ENCODE data around the gene CBS. TPM values are rescaled to one million over a fixed set of nuclear protein-coding genes. Genes with fewer than 3 reads are reported as not detected.
"Not testable (repeated sequence)": the region's sequence is repeated elsewhere in the genome, so short reads cannot be mapped to it uniquely, and the experiment has no call there.

The CBS gene
- total RNA-seq, 1 donor from 2014 or later, result 29.5 TPM

DNA sequence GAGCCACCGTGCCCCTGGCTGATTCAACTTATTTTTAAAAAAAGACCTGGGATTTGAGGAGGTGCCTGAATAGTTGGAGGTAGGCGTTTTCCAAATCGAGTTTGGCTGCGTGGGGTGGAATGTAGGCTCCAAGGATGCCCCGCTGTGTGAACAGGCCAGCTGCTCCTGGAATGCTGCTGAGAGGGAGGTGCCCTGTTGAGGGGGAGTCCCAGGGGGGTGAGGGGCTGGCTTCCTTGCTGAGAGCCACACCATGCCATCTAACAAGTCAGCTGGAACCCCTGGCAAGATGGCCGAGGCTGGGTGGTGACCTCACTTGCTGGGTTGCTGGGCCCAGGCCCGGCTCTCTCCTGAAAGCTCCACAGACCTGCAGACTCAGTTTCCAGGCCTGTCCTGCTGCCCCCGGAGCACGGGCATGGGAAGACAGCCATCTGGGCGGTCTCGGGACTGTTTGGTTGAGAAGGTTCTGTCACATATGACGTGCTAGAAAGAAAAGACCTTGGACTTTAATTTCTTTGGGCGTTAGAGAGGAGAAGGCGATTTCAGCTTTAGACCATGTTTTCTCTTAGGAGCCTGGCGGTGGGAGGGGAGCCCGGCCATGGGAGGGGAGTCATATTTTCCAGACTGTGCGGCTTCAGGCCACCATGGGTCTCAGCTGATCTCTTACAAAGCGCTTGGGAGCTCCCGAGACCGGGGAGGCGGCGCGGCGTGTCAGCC is 7.1 kb upstream of the CBS start:
- H3K36me3 ChIP-seq; H3K9me3 ChIP-seq; H3K27ac ChIP-seq; H3K27me3 ChIP-seq; intact Hi-C loops (cut with DNase I); H3K4me1 ChIP-seq; H3K4me3 ChIP-seq; DNase-seq (ENCODE audit: low spot score in 2 of 2): not testable (repeated sequence)

DNA sequence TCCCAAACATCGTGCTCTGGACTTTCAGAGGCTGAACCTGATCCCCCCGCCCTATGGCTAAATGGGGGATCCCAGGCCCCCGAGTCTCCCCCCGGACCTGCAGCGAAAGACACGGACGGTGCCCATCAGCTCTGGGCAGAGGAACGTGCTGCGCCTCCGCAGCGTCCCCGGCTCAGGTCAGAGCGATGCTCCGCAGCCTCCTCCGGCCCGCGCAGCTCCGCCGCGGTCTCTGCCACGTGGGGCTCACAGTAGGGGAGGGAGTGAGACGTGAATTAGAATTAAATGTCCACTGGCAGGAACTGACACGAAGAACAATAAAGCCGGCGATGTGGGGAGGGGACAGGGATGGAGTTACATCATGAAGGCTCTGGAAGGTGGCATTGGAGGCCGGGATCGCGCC is 1.0 kb upstream of the CBS start:
- H3K36me3 ChIP-seq; H3K27ac ChIP-seq; DNase-seq (ENCODE audit: low spot score in 2 of 2); H3K9me3 ChIP-seq; intact Hi-C loops (cut with DNase I); H3K27me3 ChIP-seq; H3K4me3 ChIP-seq; H3K4me1 ChIP-seq: not testable (repeated sequence)

DNA sequence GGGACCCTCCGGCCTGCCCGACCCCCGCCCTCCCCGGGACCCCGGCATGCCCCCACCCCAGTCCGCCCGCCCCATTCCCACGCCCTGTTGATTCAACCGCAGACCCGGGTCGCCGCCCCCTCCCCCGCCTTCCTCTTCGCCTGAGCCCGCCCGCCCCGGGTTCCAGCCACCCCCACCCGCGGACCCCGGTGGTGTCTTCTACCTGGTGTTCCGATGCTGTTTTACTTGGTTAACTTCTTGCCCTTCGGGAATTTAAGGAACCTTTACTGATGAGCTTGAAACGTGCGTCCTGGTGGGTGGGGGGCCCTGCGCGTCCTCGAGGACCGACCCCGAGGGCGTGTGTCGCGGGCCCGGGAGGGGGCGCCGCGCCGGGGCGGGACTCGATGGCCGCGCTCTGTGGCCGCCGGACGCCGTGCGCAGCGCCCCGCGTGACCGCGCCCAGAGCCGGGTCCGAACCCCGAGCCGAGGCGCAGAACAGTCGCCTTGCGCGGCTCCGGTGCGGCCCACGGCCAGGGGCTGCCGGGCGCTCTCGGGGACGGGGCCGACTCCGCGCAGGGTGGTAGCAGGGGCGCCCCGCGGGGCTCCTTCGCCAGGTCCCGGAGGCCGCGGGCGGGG is 495 bp upstream of the CBS start:
- H3K9me3 ChIP-seq; H3K27ac ChIP-seq; H3K4me1 ChIP-seq; DNase-seq (ENCODE audit: low spot score in 2 of 2); H3K27me3 ChIP-seq; H3K4me3 ChIP-seq; H3K36me3 ChIP-seq; intact Hi-C loops (cut with DNase I): not testable (repeated sequence)

DNA sequence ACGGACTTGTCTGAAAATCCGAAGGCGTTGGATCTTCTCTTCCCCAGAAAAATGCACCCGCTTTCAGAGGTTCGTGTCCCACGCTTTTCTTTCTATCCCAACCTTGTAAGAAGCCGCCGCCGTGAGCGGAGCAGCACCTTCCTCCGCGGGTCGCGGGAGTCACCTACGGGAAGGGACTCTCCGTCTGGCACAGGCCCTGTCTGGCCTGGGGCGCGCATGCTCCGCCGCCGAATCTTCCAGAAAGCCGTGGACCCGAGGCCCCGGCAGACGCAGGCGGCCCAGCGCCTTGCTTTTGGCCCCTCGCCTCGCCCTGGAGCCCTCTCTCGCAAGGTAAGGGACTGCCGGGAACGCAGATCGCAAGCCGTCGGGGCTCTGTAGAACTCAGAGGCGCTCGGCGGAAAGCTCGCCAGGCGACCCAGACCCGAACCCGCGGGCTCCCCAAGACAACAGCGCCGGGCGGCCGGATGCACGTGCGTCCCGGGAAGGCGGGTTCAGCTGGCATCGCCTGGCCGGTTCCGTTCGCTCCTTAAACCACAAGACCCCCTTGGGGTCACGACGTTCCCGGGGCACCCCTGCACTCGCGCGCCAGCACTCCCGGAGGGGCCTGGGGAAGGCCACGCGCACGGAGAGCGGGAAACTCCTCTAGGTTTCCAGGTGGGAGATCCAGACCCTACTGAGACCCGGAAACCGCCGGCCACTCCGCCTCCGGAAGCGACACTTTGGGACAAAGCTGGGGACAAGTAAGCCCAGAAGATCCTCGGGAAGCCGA is 1.1 kb downstream of the CBS start:
- H3K27ac ChIP-seq; H3K36me3 ChIP-seq; H3K27me3 ChIP-seq; intact Hi-C loops (cut with DNase I); DNase-seq (ENCODE audit: low spot score in 2 of 2); H3K4me3 ChIP-seq; H3K9me3 ChIP-seq; H3K4me1 ChIP-seq: not testable (repeated sequence)

DNA sequence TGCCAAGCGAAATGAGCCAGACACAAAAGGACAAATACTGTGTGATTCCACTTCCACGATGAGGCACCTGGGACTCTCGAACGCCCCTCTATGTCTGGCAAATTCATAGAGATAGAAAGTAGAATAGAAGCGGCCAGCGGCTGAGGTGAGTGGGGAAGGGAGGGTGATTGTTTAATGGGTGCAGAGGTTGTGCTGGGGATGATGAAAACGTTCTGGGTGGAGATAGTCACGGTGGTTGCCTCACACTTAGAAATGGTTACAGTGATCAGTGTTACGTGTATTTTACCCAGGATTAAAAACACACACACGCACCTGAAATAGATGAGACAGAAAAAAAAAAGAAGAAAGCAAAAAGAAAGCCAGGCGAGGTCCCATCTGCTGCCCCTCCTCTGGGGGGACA is 2.9 kb downstream of the CBS start:
- H3K4me1 ChIP-seq; H3K9me3 ChIP-seq; H3K36me3 ChIP-seq; H3K27me3 ChIP-seq; DNase-seq (ENCODE audit: low spot score in 2 of 2); intact Hi-C loops (cut with DNase I); H3K27ac ChIP-seq; H3K4me3 ChIP-seq: not testable (repeated sequence)

DNA sequence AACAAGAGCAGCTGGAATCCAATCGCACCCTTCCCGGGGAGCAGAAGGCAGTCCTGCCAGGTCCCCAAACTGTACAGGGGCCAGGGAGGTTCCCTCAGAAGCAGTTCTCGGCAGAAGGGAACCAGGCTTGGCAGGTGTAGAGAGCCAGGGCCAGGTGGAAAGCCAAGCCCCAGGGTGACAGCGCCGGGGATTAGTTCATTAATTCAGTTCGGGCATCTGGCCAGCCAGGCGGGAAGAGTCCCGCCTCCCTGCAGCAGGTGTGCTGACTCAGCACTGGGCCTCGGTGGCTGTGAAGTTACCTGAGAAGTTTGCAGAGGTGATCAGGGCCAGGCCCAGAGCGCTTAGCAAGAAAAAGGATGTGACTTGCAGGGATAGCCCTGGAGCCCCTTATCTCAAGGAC is 6.0 kb downstream of the CBS start:
- H3K27ac ChIP-seq; intact Hi-C loops (cut with DNase I); H3K9me3 ChIP-seq; DNase-seq (ENCODE audit: low spot score in 2 of 2); H3K27me3 ChIP-seq; H3K36me3 ChIP-seq; H3K4me3 ChIP-seq; H3K4me1 ChIP-seq: not testable (repeated sequence)

DNA sequence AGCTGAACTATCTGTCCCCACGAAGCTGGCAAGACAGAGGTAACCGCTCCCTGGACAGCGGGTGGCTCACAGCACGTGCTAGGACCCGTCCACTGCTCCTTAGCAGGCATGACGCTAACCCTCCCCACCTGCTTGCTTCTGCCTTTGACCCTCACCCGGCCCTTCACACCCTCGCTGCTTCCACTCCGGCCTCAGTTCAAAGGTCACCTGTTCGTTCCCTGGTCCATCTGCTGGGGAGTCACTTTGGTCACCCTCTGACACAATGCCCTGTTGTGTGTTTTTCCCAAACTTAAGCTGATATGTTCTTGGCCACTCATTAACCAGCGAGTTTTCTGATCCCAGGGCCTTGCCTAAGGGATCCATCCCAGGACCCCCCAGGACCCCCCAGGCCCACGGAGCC is 7.6 kb downstream of the CBS start:
- H3K4me3 ChIP-seq; H3K4me1 ChIP-seq; intact Hi-C loops (cut with DNase I); H3K27ac ChIP-seq; H3K36me3 ChIP-seq; H3K9me3 ChIP-seq; H3K27me3 ChIP-seq; DNase-seq (ENCODE audit: low spot score in 2 of 2): not testable (repeated sequence)

DNA sequence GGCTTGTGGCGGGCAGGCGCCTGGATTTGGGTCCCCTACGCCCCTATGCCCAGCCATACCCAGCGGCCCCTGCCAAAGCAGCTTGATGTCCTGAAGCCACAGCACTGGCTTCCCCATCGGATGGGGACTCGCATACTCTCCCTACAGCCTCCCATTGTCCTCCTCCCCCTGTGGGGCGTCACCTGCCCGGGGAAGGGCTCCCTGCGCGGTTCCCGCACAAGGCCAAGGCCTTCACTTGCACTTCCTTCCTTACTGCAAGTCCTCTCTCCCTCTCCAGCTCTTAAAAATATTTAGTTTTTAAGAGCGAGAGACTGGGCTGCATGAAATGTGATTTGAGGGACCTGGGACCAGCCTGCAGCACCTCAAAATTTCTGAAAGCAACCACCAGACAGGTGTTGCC is 8.9 kb downstream of the CBS start:
- H3K36me3 ChIP-seq; DNase-seq (ENCODE audit: low spot score in 2 of 2); H3K27ac ChIP-seq; H3K9me3 ChIP-seq; intact Hi-C loops (cut with DNase I); H3K4me3 ChIP-seq; H3K27me3 ChIP-seq; H3K4me1 ChIP-seq: not testable (repeated sequence)

DNA sequence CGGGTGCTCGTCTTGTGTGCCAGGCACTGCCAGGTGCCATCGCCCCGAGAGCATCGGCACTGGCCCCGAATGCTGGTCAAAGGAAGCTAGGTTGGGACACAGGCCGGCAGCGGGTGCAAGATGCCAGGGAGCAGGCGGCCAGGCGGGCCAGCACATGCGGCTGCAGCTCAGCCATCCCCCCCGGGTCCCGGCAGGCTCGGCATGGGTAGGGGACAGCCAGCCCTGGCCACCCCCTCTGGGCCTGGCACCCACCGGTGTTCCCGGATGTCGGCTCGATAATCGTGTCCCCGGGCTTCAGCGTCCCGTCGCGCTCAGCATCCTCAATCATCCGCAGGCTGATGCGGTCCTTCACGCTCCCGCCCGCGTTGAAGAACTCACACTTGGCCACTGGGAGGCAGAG is 9.6 kb downstream of the CBS start:
- H3K4me3 ChIP-seq; H3K27me3 ChIP-seq; H3K4me1 ChIP-seq; DNase-seq (ENCODE audit: low spot score in 2 of 2); H3K36me3 ChIP-seq; H3K9me3 ChIP-seq; H3K27ac ChIP-seq; intact Hi-C loops (cut with DNase I): not testable (repeated sequence)

DNA sequence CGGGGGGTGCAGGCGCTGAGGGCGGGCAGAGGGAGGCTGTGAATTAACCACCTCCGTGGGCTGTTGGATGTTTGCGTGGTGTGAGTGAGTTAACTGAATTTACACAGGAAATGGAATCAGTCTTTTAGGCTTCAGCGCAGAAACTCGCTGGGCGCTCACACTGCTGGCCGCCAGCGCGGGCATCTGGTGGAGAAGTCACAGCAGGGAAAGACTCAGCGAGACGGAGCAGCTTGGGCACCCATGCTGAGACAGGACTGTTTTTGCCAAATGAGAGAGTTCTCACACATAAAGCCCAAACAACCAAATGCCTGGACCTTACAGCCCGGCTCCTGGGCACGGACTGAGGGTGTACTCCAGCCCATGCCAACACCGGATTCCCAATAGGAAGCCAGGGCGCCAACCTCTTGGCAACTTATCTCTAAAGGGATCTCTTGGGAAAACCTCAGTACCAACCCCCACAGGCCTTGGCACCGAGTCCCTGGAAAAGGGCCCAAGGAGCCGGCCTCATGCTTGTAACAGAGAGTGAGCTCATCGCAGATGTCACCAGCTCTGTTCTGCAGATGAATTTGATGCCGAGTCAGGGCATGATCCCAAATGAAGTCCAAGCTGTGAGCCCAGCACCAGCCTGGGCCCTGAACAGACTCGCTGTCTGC is 11.2 kb downstream of the CBS start:
- DNase-seq (ENCODE audit: low spot score in 2 of 2); intact Hi-C loops (cut with DNase I); H3K27ac ChIP-seq; H3K4me3 ChIP-seq; H3K27me3 ChIP-seq; H3K4me1 ChIP-seq; H3K36me3 ChIP-seq; H3K9me3 ChIP-seq: not testable (repeated sequence)

DNA sequence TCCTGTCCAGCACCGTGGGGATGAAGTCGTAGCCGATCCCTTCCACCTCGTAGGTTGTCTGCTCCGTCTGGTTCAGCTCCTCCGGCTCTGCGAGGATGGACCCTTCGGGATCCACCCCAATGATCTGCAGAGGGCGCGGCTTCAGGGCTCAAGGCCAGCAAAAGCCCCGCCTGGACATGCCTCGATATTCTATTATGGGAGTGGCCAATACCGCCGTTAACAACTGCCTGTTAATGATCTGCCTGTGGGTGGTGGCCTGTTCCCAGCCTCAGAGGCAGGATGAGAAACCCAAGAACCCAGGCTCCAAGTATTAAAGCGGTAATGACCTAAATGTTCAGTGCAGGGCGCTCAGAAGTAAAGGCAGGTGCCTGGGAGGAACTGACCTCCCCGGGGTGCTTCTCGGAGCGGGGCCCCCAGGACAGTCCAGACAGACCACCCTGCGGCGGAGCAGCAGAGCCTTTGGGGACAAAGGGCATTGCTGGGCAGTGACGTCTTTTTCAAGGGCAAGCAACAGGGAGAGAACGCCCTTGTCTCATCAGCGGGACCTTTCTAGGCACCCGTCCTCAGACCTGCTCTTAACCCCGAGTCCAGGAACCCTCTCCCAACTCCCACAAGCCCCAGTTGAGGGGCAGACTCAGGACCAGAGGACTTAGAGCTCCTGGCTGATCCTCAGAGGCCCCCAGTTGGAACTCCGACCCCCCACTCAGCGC is 12.5 kb downstream of the CBS start:
- H3K4me3 ChIP-seq; intact Hi-C loops (cut with DNase I); H3K9me3 ChIP-seq; DNase-seq (ENCODE audit: low spot score in 2 of 2); H3K4me1 ChIP-seq; H3K36me3 ChIP-seq; H3K27ac ChIP-seq; H3K27me3 ChIP-seq: not testable (repeated sequence)

DNA sequence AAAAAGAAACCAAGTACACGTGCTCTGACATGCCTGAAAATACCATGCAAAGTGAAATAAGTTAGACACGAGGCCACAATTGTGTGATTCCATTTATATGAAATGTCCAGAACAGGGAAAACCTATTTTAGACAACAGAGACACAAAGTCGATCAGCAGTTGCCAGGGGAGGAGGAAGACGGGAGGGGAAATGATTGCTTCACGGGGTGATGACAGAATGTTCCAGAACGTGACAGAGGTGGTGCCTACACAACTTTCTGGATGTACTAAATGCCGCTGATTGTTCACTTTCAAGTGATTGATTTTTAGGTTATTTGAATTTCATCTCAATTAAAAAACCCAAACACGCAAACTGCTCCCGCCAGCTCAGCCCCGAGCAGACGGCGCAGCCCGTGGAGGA is 22.5 kb downstream of the CBS start:
- H3K4me3 ChIP-seq; DNase-seq (ENCODE audit: low spot score in 2 of 2); H3K36me3 ChIP-seq; intact Hi-C loops (cut with DNase I); H3K27ac ChIP-seq; H3K9me3 ChIP-seq; H3K4me1 ChIP-seq; H3K27me3 ChIP-seq: not testable (repeated sequence)

DNA sequence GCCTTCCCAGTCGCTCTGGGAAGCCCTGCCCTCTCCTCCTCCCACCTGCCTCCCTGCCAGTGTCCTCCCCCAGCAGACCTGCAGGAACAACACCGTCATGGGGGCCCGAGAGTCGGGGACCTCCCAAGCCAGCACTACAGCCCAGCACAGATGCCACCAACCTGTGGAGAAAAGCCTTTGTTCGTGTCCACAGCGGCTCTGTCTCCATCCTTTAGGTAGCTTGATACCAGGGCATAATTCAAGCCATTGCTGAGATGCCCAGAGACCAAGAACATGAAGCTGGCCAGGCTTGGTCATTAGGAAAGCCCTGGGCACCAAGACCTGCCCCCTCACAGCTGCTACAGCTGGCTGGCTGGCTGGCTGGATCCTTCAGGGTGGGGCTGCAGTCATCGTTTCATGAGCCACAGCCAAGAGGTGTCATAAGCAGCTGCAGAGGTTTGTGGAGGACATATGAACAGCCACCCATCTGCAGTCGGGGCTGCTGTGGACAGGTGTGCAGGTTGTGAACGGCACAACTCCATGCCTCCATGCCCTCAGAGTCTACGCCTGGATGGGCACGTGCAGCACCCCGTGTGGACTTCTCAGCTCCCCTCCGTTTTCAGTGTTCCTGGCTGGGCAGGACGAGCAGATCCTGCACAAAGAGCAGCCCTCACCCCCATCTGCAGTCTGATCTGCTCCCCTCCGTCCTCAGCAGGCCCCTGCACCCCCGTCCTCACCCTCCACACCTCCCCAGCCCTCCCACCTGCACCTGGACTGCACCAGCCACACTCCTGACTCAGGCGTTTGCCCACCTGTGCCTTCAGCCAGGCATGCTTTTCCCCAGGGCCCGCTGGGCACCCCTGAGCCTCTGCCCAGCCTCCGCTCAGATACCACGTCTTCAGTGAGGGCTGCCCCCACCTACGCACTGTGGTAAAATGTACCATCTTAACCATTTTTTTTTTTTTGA is 29.5 kb downstream of the CBS start:
- H3K4me1 ChIP-seq; H3K27ac ChIP-seq; DNase-seq (ENCODE audit: low spot score in 2 of 2); H3K4me3 ChIP-seq; intact Hi-C loops (cut with DNase I); H3K9me3 ChIP-seq; H3K36me3 ChIP-seq; H3K27me3 ChIP-seq: not testable (repeated sequence)
